HG03095 (cell line): ENCODE data around the gene PEX11A.

Experiments
- ATAC-seq: cut with Tn5 transposase; IDR thresholded peaks from one replicate; pipeline ENCODE4 v1.9.1; 2021; ENCODE audit warnings: moderate library complexity; ENCODE audit not compliant: unreplicated experiment

The PEX11A gene

DNA sequence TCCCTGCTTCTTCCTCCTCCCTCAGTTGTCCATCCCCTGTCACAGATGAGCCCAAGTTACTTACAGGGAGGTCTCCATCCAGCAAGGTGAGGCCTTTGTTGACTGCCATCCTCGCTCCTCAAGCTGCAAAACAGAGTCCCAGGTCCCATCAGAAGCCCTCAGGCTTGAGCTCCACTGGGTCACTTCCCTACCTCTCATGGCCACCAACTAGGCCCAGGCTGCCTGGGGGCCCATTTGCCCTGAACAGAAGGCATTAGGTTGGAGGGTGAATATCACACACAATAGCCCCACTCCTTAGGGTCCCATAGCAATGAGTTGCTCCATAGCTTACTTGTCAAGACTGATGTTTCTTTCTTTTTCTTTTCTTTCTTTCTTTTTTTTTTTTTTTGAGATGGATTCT lies 13.2 kb downstream of the PEX11A start:
- no peak for ATAC-seq

DNA sequence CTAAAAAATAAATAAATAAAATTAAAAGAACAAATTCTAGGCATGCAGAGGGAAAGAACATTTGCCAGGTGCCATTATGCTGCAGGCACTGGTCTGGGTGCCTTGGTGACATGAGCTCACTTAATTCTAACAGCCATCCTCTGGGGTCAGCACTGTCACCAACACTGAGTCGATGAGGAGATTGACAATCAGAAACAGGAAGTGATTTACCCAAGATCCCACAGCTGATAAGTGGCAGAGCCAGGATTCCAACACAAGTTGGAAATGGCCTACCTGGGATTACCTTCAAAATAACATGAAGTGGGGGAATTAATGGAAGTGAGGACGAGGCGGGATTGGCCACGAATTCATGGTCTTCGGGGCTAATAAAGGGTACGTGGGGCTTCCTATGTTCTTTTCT lies 14.9 kb downstream of the PEX11A start:
- no peak for ATAC-seq

DNA sequence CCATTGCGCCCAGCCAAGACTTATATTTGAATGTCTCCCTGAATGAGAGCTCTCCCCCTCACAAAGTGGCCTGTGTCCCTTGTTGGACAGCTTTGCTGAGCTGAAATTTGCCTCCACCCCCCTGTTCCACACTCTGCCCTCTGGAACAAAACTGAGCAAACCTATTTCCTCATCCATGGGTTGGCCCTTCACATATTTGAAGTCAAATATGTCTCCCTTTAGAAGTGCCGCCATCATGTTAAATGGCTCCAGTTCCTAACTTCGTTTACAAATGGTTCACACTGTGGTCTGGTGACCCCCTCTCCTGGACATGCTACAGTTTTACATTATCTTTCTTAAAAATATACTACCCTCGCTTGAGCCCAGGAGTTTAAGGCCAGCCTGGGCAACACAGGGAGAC lies 16.0 kb downstream of the PEX11A start:
- no peak for ATAC-seq

DNA sequence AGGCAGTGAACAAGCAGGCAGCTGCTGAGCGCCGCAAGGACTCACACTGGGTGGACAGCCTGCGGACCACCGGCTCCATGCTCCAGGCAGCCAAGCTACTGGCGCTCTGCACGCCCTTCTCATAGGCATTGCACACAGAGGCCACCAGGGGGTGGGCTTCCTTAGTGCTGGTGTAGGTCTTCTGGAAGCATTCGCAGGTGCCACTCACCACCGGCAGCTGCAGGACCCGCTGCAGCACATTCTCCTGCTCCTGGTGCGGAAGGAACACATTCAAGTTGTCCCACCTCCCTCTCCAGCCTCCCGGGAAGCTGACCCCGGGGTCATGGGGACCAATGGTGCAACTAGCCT lies 17.4 kb downstream of the PEX11A start:
- no peak for ATAC-seq

DNA sequence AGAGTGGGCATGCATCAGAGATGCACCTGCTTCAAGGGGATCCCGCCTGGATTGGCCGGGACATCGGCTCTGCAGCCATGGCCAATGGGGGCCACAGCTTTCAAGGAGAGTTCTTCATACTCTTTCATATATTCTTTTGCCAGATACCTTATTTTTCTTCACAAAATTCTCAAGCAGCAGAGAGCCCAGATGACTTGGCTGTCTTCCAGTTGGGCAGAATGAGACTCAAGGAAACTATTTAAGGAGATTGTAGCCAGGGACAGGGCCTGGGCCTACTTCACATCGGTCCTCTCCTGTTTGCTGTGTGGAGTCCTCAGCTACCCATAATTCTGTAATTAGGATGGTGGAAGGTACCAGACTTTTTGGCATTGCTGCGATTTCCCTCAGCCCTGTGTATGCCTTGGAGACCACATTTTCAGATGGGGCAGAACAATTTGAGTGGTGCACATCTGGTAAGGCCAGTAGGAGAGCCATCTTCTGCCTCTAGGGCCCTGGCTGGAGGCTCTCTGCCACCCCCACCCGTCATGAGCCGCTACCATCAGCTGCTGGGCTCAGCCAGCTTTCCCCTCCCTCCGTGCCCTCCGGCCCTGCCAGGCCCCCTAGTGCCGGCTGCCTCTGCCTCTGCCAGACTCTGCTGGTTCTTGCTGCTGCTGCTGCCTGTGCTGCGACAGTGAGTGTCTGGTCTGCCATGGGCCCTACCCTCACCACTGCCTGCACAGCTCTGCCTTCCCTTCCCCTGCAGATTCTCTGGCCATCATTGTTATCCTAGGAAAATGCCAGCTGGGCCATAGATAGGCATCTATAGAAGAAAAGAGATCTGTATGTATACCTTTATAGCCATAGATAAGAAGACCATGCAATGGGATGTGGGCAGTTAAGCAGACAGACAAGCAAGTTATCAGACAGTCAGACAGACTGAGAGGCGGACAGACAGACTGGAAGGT lies 18.1 kb downstream of the PEX11A start:
- ATAC-seq = no peak

DNA sequence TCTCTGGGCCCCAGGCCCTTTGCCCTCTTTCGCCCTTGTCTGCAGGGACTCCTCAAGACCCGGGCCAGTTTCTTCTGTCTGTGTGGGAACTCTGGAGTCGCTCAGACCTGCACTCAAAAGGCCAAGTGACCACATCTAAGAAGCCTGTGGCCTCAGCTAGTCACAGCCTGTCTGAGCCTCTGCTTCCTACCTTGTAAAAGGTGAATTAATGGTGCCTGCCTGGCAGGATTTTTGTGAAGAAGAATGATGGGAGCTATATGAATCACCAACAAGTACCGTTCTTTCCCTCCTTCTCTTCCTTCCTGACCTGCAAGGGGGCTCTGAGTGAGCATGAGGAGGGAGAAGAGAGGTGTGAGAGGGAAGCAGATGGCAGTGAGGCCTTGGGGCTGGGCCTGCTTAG lies 18.9 kb downstream of the PEX11A start:
- ATAC-seq = no peak

DNA sequence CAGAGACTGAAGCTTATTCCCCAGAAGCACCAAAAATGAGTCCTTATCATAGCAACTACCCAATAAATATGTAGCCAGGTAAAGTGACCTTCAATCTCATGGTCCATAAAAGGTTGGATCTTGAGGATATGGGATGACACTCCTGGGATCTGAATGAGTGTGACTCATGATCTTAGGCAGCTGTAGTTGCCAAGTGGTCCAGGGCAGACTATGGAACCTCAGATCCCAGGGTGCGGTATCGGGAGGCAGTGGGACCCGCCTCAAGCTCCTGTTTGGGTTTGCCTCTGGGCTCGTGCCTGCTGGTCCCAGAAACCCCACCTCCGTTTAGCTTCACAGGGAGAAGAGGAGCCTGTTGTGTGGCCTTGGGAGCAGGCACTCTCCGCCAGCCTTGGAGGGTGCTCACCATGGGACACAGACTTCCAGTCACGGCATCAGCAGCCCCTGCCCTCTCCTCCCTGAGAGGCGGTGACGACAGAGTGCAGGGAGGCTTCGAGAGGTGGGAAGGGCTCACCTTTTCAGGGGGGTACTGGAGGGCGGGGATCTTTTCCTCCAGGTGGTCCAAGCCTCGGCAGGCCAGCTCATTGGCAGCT lies 19.5 kb downstream of the PEX11A start:
- no peak for ATAC-seq

DNA sequence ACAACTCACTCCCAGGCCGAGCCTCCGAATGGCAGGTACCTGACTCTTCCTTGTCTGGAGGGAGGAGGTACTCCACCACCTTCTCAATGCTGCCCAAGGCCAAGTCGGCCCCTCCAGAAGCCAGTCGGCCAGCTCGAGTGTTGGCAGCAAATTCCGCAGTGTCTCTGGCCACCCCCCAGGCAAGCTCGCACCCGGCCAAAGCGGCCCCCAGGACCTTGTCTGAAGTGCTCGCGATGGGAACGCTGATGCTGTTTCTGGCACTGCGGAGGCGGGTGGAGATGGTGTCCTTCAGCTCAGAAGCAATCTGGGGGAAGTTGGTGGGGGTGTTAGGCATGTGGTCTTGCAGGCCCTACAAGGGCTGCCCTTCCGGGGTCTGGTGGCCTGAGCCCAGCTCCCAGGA lies 20.6 kb downstream of the PEX11A start:
- no peak for ATAC-seq

DNA sequence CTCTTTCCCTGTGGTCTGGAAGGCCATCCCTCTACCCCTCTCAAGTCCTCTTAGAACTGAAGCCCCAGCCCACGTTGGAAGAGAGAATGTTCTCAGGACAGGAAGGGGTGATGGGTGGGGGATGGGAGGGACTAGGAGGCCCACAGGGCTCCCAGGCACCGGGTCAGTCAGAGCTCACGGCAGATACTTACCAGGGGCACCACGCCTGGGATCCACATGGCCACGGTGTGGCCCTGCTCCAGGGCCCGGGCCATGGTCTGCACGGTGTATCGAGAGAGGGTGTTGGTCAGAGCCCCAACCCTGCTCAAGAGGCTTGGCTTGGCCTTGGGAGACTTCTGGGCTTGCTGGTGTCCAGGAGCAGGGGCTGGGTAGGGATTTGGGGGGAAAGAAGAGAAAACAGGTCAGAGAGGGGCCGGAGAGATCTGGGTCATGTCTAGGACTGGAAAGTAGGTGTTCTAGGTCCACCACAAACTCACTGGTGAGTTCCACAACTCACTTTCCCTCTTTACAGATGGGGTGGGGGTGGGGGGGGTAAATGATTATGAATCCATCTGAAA lies 21.2 kb downstream of the PEX11A start:
- no peak for ATAC-seq

DNA sequence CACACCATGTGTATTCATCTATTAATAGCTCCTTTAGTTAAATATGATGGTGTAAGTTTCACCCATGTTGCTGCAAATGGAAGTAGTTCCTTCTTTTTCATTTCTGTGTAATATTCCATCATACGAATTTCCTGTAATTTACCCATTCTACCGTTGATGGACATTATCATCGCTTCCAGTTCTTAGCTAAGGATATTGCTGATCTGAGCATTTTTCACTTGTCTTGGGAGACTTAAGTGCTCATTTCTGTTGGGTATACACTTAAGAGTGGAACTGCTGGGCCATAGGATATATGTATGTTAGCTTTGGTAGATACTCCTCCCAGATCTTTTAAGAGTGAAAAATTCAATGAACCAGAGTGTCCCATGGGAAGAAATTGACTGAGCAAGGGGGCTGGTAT lies 22.4 kb downstream of the PEX11A start:
- no peak for ATAC-seq

DNA sequence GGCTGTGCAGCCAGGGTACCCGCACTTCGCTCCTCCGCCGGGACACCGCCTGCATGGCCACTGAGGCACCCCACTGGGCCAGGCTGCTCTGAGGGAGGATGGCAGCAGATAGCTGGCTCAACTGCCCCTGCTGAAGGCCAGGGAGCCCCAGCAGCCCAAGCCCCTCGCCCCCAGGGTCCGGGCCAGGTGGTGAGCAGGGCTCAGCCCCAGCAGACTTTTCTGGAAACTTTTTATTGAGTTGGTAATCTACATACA lies 22.9 kb downstream of the PEX11A start:
- ATAC-seq = no peak

DNA sequence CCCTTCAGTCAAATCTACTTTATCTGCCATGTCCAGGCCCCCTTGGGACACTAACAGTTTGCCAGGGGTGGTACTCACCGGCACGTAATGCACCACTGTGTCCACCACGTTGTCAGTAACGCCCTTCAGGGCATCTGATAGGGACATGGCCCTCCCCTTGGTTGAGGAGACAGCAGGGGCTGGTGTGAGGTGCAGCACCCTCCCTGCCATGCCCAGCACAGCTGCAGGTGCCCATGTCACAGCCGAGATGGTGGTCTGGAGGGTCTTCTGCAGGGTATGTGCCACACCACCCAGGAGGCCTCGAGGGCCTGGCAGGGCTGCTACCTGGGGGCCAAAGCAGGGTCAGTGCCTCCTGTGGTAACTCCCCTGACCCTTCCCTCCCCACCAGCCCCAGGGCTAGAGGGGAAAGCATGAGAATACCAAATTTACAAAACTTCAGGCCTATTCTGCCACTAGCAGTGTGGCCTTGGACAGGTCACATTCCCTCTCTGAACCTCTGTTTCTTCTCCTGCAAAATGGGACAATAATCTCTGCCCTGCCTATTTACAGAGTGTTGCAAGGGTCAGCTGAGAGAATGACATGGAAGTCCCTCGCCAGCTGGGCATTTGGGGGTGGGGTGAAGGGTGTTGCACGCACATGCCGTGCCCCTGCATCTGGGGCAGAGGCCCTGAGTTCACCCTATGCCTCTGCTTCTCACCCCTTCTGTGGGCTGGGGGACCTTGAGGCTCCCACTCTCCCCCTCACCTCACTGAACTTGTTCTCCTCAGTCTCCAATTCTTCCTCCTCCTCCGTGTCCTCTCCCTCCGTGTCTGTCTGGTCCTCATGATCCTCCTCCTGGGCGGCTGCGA lies 23.5 kb downstream of the PEX11A start:
- no peak for ATAC-seq

DNA sequence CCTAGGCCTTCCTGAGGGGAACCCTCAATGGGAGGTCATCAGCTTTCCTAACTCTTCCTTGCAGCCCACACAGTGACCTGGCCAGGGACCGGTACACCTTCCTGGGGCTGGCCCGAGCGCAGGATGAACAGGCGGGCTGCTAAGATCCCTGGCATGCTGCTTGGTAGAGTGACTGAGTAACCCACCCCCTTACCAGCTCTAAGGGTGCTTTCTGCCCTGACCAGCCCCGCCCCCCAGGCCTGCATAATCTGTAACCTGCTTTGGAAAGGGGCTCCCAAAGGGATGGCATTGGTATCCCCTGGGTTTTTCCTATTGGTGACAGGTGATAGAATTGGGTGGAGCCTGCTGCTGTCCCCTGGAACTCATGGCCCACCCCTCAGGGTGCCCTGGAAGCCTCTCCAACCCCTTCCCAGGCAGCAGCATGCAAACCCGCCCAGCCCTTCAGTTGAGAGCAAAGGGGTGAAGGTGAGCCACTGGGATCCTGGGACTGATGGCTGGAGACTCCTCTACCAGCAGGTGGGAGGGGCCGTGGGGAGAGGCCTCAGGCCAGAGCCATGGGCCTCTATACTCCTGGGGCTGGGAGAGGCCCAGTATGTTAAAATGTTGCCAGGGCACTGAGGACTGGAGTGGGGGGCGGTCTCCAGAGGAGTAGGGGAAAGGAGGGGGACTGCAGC lies 24.2 kb downstream of the PEX11A start:
- ATAC-seq = no peak

DNA sequence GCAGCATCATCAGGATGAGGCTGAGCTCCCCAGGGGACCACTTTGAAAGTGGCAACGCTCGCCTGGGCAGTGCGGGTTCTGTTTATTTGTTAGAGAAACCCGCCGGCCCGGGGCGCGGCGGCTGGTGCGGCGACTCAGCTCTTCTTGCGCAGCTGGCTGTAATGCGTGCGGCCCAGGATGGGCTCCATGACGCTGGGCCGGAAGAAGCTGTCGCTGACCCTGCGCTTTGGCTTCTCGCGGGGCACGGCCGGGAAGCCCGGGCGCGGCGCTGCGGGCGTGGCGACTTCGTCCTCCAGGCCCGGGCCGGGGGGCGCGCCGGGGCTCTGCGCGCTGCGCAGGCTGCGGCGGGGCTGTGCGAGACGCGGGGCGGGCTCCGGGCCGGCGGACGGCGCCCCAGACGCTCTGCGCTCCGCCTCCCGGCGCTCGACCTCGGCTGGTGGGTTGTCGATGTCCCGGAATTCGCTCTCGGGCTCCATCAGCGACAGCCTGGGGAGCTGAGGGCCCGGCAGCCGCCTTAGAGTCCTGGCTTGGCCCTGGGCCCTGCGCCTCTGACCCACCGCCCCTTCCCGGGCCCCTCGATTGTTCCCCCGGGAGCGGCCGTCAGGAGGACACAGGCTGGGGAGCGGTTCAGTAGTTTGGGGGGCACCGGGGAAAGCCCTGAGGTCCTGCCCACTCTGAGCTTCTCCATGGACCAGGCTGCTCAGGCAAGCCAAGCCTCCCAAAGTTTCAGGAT lies 24.9 kb downstream of the PEX11A start:
- ATAC-seq = no peak

DNA sequence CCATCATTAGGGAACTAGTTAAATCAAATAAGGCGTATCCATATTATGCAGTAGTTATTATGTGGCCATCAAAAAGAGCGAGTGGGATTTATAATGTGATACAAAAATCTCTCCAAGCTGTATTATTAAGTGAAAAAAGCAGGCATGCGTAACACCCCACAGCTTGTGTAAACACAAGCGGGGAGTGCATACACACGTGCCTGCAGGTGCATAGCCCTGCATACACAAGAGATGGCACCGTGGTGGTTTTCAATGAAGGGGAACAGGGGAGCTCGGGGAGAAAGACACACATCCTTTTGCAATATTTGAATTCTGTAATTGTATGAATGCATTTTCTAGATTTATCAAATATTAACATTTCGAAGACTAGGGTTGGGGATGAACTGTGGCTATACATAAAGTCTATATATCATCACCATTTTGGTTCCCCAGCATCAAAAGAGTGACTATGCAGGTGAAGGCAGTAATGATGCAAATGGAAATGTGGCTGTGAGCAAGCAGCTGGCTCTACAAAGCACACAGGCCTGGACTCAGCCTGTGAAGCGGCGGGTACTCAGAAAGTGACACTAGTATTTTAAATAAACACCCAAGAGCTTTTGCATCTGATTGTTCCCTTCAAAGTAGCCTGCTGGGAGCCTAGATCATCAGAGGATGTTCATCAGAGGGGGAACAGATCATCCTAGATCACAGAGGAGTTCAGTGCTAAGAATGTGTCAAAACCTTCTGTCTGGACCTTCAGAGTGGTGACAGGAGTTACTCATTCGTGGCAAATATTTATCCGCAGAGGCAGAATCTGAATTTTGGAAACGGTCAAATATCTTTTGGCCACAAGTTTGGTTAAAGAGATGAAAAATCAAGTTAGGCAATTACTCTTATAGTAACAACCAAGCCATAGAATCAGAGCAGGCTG lies 25.9 kb downstream of the PEX11A start:
- no peak for ATAC-seq

DNA sequence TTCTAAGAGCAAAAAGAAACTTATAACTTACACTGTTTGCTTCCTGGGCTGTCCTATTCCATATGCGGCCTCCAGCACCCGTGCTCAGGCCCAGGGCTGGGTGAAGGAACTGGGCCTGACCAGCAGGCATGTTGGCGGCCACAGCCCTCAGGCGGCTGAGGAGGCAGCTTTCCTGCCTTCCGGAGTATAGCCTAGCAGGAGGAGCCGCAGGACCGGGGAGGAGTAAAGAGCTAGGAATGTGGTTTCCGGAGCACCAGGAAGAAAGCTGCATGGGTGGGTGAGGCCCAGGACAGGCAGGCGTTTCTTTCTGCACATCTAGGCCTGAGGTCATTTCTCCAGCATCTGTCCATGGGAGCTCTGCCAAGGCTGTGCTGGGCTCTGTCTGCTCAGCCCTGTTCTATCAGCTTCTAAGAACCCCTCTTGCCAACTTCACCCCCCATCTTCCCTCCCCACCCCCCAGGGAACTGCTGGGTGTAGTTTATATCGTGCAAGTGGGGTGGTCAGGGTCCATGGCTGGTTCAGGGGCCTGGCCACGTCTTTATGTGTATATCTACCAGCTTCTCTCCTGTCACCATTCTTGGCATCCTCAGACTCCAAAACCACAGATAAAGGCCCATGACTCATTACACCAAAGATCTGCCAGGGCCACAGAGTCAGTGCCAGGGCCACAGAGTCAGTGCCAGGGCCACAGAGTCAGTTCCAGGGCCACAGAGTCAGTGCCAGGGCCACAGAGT lies 27.5 kb downstream of the PEX11A start:
- ATAC-seq = no peak

DNA sequence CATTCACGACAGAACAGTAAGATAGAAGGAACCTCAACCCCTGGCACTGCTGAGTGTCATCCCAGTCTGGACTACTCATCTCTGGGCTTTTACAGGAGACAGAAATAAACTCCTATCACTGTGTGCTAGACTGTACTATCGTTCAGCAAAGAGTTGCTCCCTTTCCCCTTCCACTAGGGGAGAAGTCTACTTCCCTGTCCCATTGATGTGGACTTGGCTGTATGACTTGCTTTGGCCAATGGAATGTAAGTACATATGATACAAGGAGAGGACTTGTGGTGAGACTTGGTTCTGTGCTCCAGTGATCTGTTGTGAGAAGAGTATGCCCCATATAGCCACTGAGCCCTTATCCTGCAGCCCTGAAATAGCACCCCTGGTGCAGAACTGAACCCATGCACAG lies 30.0 kb downstream of the PEX11A start:
- ATAC-seq = no peak

DNA sequence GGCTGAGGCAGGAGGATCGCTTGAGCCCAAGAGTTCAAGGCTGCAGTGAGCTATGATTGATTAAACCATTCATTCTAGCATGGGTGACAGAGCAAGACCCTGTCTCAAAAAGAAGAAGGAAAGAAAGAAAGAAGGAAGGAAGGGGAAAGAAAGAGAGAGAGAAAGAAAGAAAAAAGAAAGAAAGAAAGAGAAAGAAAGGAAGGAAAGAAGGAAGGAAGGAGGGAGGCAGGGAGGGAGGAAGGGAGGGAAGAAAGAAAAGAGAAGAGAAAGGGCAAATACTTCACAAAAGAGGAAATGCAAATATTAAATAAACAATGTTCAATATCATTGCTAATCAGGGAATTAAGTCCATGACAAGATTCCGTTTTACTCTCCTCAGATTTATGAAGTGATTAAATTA lies 31.3 kb downstream of the PEX11A start:
- no peak for ATAC-seq

DNA sequence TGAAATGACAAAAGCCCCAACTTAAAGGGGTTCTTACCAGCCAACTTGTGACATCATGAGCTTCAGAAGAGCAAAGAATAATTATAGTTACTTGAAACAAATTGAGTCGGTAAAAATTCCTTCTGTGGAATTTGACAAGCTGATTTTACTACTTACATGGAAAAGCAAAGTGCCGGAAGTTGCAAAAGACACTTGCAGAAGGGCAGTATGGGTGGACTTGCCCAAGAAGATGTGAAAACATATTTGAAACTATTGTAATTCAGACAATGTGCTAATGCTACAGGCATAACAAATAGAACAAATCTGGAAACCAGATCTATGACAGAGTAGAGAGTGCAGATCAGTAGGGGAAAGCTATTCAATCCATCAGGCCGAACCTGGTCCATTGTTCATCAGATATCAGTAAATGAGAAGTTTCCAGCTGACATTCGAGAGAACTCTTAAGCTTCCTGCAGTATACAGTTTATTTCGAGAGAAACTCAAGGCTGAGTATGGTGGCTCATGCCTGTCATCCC lies 32.8 kb downstream of the PEX11A start:
- no peak for ATAC-seq
